ES-I3 (cell line): ENCODE results near the gene IFT80.

ENCODE experiments used
- H3K36me3 ChIP-seq: 2 replicates; pipeline ENCODE4 v1.6.1; 2013; ENCODE audit warnings: mild to moderate bottlenecking, low read length, control low read depth, moderate library complexity; ENCODE audit not compliant: insufficient read depth
- H3K4me1 ChIP-seq: 2 replicates; pipeline ENCODE4 v1.6.1; 2013; ENCODE audit warnings: mild to moderate bottlenecking, control low read depth, low read length; ENCODE audit not compliant: insufficient read depth
- H3K9ac ChIP-seq: 2 replicates; pipeline ENCODE4 v1.6.1; 2013; ENCODE audit warnings: low read depth, mild to moderate bottlenecking, low read length, moderate library complexity
- H3K9me3 ChIP-seq: 2 replicates; pipeline ENCODE4 v1.6.1; 2013; ENCODE audit warnings: mild to moderate bottlenecking, low read length, moderate library complexity; ENCODE audit not compliant: control insufficient read depth, insufficient read depth

IFT80 gene

GRCh38 chr3:160232014-160232413 is 167.0 kb downstream of the IFT80 start:
- H3K4me1 ChIP-seq, result no peaks in the 10 kb centered on the region

GRCh38 chr3:160227419-160227818 is 171.6 kb downstream of the IFT80 start:
- Histone ChIP-seq H3K4me1 (no peaks in the 10 kb centered on the region), H3K9me3 (no peaks in the 10 kb centered on the region), H3K36me3 (no peaks in the 10 kb centered on the region), H3K9ac (no peak overlapping the region)

More at GRCh38 chr3:160232014-160232413, 167.0 kb downstream of the IFT80 start:
- Histone ChIP-seq H3K9ac (no peak overlapping the region), H3K9me3 (no peaks in the 10 kb centered on the region), H3K36me3 (no peaks in the 10 kb centered on the region)

GRCh38 chr3:160226026-160226907 is 172.8 kb downstream of the IFT80 start:
- no peaks in the 10 kb centered on the region for H3K4me1 ChIP-seq
- H3K9me3 ChIP-seq, result no peaks in the 10 kb centered on the region
- H3K9ac ChIP-seq, result peak overlapping the region; percentile 66; the same call in 1 of the 2 replicates
- no peaks in the 10 kb centered on the region for H3K36me3 ChIP-seq

- Histone ChIP-seq H3K9me3 (no peaks in the 10 kb centered on the region), H3K4me1 (no peaks in the 10 kb centered on the region), H3K9ac (peak within 1 kb of the TSS; percentile 66), H3K36me3 (no peaks in the 10 kb centered on the region)
Observed at GRCh38 chr3:160225176-160226025, 173.6 kb downstream of the IFT80 start, which contains the start of gene C3orf80. Gene C3orf80, plus strand, starts transcription at chr3:160225422. Its CDS starts 214 bp downstream, at chr3:160225636.

- H3K9me3 ChIP-seq, result no peaks in the 10 kb centered on the region
- H3K36me3 ChIP-seq, result no peaks in the 10 kb centered on the region
- H3K9ac ChIP-seq, result peak overlapping the region; percentile 66; the same call in 1 of the 2 replicates
- no peaks in the 10 kb centered on the region for H3K4me1 ChIP-seq
Observed at GRCh38 chr3:160224811-160225175, 174.2 kb downstream of the IFT80 start.

- Histone ChIP-seq H3K36me3 (no peaks in the 10 kb centered on the region), H3K9ac (peak overlapping the region; percentile 66; the same call in 1 of the 2 replicates), H3K9me3 (no peaks in the 10 kb centered on the region), H3K4me1 (no peaks in the 10 kb centered on the region)
Observed at GRCh38 chr3:160224256-160224655, 174.8 kb downstream of the IFT80 start.

GRCh38 chr3:160221019-160221418 is 178.0 kb downstream of the IFT80 start:
- H3K9ac ChIP-seq, result no peak overlapping the region
- no peaks in the 10 kb centered on the region for H3K9me3 ChIP-seq
- no peaks in the 10 kb centered on the region for H3K4me1 ChIP-seq
- H3K36me3 ChIP-seq, result no peaks in the 10 kb centered on the region

- no peak overlapping the region for H3K9ac ChIP-seq
- H3K9me3 ChIP-seq, result no peaks in the 10 kb centered on the region
- no peaks in the 10 kb centered on the region for H3K36me3 ChIP-seq
- H3K4me1 ChIP-seq, result no peaks in the 10 kb centered on the region
Observed at GRCh38 chr3:160220038-160220437, 179.0 kb downstream of the IFT80 start.

GRCh38 chr3:160218136-160218535 is 180.9 kb downstream of the IFT80 start:
- no peaks in the 10 kb centered on the region for H3K36me3 ChIP-seq
- no peaks in the 10 kb centered on the region for H3K4me1 ChIP-seq
- H3K9ac ChIP-seq, result no peak overlapping the region
- no peaks in the 10 kb centered on the region for H3K9me3 ChIP-seq

GRCh38 chr3:160217675-160218074 is 181.3 kb downstream of the IFT80 start:
- no peaks in the 10 kb centered on the region for H3K9me3 ChIP-seq
- no peak overlapping the region for H3K9ac ChIP-seq
- no peaks in the 10 kb centered on the region for H3K36me3 ChIP-seq
- H3K4me1 ChIP-seq, result no peaks in the 10 kb centered on the region

GRCh38 chr3:160213191-160213590 is 185.8 kb downstream of the IFT80 start:
- H3K9ac ChIP-seq, result no peak overlapping the region
- no peaks in the 10 kb centered on the region for H3K36me3 ChIP-seq
- no peaks in the 10 kb centered on the region; the same call in 1 of the 2 replicates for H3K4me1 ChIP-seq
- H3K9me3 ChIP-seq, result no peaks in the 10 kb centered on the region

- H3K36me3 ChIP-seq, result no peaks in the 10 kb centered on the region
- H3K9me3 ChIP-seq, result no peaks in the 10 kb centered on the region
- no peaks in the 10 kb centered on the region; the same call in 1 of the 2 replicates for H3K4me1 ChIP-seq
- no peak overlapping the region for H3K9ac ChIP-seq
Observed at GRCh38 chr3:160210799-160211221, 188.2 kb downstream of the IFT80 start.

- no peaks in the 10 kb centered on the region; the same call in 1 of the 2 replicates for H3K4me1 ChIP-seq
- H3K9ac ChIP-seq, result no peak overlapping the region
- no peaks in the 10 kb centered on the region for H3K9me3 ChIP-seq
- no peaks in the 10 kb centered on the region for H3K36me3 ChIP-seq
Observed at GRCh38 chr3:160210341-160210740, 188.7 kb downstream of the IFT80 start.
